Transverse colon (tissue), 4 donors: ENCODE measurements around the gene CHID1.

Experiments used
- POLR2A ChIP-seq: fragments of 450-650 bp; IDR thresholded peaks from one replicate; pipeline ENCODE4 v1.6.1; 2016; ENCODE audit warnings: antibody characterized with exemption, mild to moderate bottlenecking, moderate library complexity
- POLR2AphosphoS5 ChIP-seq, 3 donors: sonication (generic); formaldehyde crosslinking; IDR thresholded peaks; one replicate each; pipeline ENCODE4 v1.6.1; 2016; ENCODE audit warnings: antibody characterized with exemption in 3 of 3
- TF ChIP-seq, protein P1 (sequence below), 5 experiments: fragments of 200-600 bp in 3 of 5; fragments of 450-650 bp in 2 of 5; sonication (generic) in 3 of 5; IDR thresholded peaks; 1 replicate in 2 of 5; 2 replicates in 3 of 5; pipeline ENCODE4 v1.5.1; 2016 to 2017; ENCODE audit warnings: antibody characterized with exemption in 5 of 5, inconsistent platforms in 3 of 5, mild to moderate bottlenecking in 2 of 5, moderate library complexity in 1 of 5

DNA sequence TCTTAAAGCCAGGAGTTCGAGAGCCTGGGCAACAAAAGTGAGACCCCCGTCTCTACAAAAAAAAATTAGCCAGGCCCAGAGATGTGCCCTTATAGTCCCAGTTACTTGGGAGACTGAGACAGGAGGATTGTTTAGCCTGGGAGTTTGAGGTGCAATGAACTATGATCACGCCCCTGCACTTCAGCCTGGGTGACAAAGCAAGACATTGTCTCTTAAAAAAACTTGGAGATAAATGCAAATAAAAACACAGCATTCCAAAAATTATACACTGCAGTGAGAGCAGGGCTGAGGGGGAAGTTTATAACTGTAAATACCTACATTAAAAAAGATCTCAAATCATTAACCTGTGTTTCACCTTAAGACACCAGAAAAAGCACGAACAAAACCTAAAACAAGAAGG, 37.1 kb upstream of the CHID1 start:
- TF ChIP-seq, protein P1, sequence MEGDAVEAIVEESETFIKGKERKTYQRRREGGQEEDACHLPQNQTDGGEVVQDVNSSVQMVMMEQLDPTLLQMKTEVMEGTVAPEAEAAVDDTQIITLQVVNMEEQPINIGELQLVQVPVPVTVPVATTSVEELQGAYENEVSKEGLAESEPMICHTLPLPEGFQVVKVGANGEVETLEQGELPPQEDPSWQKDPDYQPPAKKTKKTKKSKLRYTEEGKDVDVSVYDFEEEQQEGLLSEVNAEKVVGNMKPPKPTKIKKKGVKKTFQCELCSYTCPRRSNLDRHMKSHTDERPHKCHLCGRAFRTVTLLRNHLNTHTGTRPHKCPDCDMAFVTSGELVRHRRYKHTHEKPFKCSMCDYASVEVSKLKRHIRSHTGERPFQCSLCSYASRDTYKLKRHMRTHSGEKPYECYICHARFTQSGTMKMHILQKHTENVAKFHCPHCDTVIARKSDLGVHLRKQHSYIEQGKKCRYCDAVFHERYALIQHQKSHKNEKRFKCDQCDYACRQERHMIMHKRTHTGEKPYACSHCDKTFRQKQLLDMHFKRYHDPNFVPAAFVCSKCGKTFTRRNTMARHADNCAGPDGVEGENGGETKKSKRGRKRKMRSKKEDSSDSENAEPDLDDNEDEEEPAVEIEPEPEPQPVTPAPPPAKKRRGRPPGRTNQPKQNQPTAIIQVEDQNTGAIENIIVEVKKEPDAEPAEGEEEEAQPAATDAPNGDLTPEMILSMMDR (IDR thresholded peaks at IDR 0.05): no peak
- TF ChIP-seq POLR2A: no peak
- no peak for TF ChIP-seq POLR2AphosphoS5 (IDR thresholded peaks at IDR 0.05)
